ENCODE results near the gene TBX4. TPM values are rescaled to one million over a fixed set of nuclear protein-coding genes. Genes with fewer than 3 reads are reported as not detected.

TBX4 gene
- total and polyA plus RNA-seq, 2 of the 13 experiments (the other 11 are each of a cell fraction or from before 2014, with no cell fraction given): 0.11 to 1.1 TPM

- no TSS peak for BruUV-seq (replicated peaks)
- 20% methylated on average over 3 of the region's 3 CpGs for WGBS (ENCODE audit: low lambda C conversion rate)
- Histone ChIP-seq H3K36me3 (replicated peaks in 1 of 2; ENCODE audit: control insufficient read depth in 1 of 2, insufficient read depth in 2 of 2, low read length in 2 of 2) (no peaks in the 10 kb centered on the region), H4K20me1 (ENCODE audit: insufficient read depth, low read length) (no peaks in the 10 kb centered on the region), H3K27ac (ENCODE audit: extremely low read length, insufficient read depth, low read length) (no peak overlapping the region), H2AFZ (ENCODE audit: low read length) (no peak overlapping the region), H3K9me3 (ENCODE audit: low read length) (no peaks in the 10 kb centered on the region), H3K79me2 (ENCODE audit: insufficient read depth, low read length) (no peaks in the 10 kb centered on the region), H3K4me3 (replicated peaks in 1 of 3; ENCODE audit: insufficient read depth in 1 of 3, low read depth in 2 of 3, low read length in 3 of 3) (no peak overlapping the region), H3K27me3 (ENCODE audit: control insufficient read depth in 1 of 2, insufficient read depth in 2 of 2, low read length in 2 of 2) (no peaks in the 10 kb centered on the region), H3K9ac (ENCODE audit: insufficient read depth, low read depth, low read length) (no peak overlapping the region), H3K4me1 (ENCODE audit: insufficient read depth, low read length) (no peaks in the 10 kb centered on the region), H3K4me2 (ENCODE audit: low read depth, low read length) (no peak overlapping the region)
- ChIA-PET POLR2A (no interaction called here), CTCF (ENCODE audit: low intra/inter-chr PET ratio, low total read pairs) (no interaction called here)
- TF ChIP-seq RFX5 (IDR thresholded peaks at IDR 0.05; ENCODE audit: low read depth, low read length) (no peak), ZFP37 (CRISPR knock-in tag; IDR thresholded peaks at IDR 0.05; ENCODE audit: borderline replicate concordance) (no peak), ATRX (CRISPR knock-in tag; IDR thresholded peaks at IDR 0.05; ENCODE audit: borderline replicate concordance) (no peak), ZNF138 (CRISPR knock-in tag; IDR thresholded peaks at IDR 0.05; ENCODE audit: low read depth) (no peak), TCF7L2 (IDR thresholded peaks at IDR 0.05; ENCODE audit: low read depth, low read length) (no peak), ZEB1 (IDR thresholded peaks at IDR 0.05; ENCODE audit: insufficient replicate concordance, low read depth) (no peak), ZKSCAN8 (CRISPR knock-in tag; IDR thresholded peaks at IDR 0.05; ENCODE audit: borderline replicate concordance) (no peak), ATF1 (CRISPR knock-in tag; IDR thresholded peaks at IDR 0.05) (no peak), ZNF180 (CRISPR knock-in tag; IDR thresholded peaks at IDR 0.05; ENCODE audit: borderline replicate concordance, low read depth) (no peak), REPIN1 (CRISPR knock-in tag; IDR thresholded peaks at IDR 0.05; ENCODE audit: borderline replicate concordance, low read depth) (no peak)
- FAIRE-seq (no peak), DNase-seq (ENCODE audit: low spot score) (no peak), ATAC-seq (no peak)
- in situ Hi-C loops (cut with HindIII; ENCODE audit: extremely low pct_ligation_motif_present, low pct_unique_long_range_greater_than_20kb): no loop called here
- intact Hi-C loops (cut with micrococcal nuclease; ENCODE audit: unreplicated experiment): no loop called here
Observed at GRCh38 chr17:61519754-61520440, 67.7 kb downstream of the TBX4 start.

- in situ Hi-C loops (cut with HindIII; ENCODE audit: extremely low pct_ligation_motif_present, low pct_unique_long_range_greater_than_20kb) (no loop called here), intact Hi-C loops (cut with micrococcal nuclease; ENCODE audit: unreplicated experiment) (no loop called here)
- no TSS peak for BruUV-seq (replicated peaks)
- DNase-seq (ENCODE audit: low spot score): no peak
- Histone ChIP-seq H4K20me1 (ENCODE audit: insufficient read depth, low read length) (no peaks in the 10 kb centered on the region), H3K36me3 (replicated peaks in 1 of 2; ENCODE audit: control insufficient read depth in 1 of 2, insufficient read depth in 2 of 2, low read length in 2 of 2) (no peaks in the 10 kb centered on the region), H3K4me3 (replicated peaks in 1 of 3; ENCODE audit: insufficient read depth in 1 of 3, low read depth in 2 of 3, low read length in 3 of 3) (no peak overlapping the region), H3K27ac (ENCODE audit: extremely low read length, insufficient read depth, low read length) (no peak overlapping the region), H3K27me3 (ENCODE audit: control insufficient read depth in 1 of 2, insufficient read depth in 2 of 2, low read length in 2 of 2) (no peaks in the 10 kb centered on the region), H2AFZ (ENCODE audit: low read length) (no peak overlapping the region), H3K79me2 (ENCODE audit: insufficient read depth, low read length) (no peaks in the 10 kb centered on the region), H3K4me2 (ENCODE audit: low read depth, low read length) (no peak overlapping the region), H3K9me3 (ENCODE audit: low read length) (no peaks in the 10 kb centered on the region), H3K9ac (ENCODE audit: insufficient read depth, low read depth, low read length) (no peak overlapping the region), H3K4me1 (ENCODE audit: insufficient read depth, low read length) (no peaks in the 10 kb centered on the region)
- ChIA-PET POLR2A (no interaction called here), CTCF (ENCODE audit: low intra/inter-chr PET ratio, low total read pairs) (no interaction called here)
- 74% methylated on average over 3 of the region's 3 CpGs for WGBS (ENCODE audit: low lambda C conversion rate)
- no peak for ATAC-seq
- FAIRE-seq: no peak
- no peak for TF ChIP-seq ZNF333 (CRISPR knock-in tag; IDR thresholded peaks at IDR 0.05; ENCODE audit: borderline replicate concordance)
- no peak for TF ChIP-seq SP4 (CRISPR knock-in tag; IDR thresholded peaks at IDR 0.05)
- TF ChIP-seq ZZZ3 (CRISPR knock-in tag; IDR thresholded peaks at IDR 0.05; ENCODE audit: borderline replicate concordance): no peak
- TF ChIP-seq, protein P1, sequence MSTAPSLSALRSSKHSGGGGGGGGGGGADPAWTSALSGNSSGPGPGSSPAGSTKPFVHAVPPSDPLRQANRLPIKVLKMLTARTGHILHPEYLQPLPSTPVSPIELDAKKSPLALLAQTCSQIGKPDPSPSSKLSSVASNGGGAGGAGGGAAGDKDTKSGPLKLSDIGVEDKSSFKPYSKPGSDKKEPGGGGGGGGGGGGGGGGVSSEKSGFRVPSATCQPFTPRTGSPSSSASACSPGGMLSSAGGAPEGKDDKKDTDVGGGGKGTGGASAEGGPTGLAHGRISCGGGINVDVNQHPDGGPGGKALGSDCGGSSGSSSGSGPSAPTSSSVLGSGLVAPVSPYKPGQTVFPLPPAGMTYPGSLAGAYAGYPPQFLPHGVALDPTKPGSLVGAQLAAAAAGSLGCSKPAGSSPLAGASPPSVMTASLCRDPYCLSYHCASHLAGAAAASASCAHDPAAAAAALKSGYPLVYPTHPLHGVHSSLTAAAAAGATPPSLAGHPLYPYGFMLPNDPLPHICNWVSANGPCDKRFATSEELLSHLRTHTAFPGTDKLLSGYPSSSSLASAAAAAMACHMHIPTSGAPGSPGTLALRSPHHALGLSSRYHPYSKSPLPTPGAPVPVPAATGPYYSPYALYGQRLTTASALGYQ (CRISPR knock-in tag; IDR thresholded peaks at IDR 0.05): no peak
- TF ChIP-seq, protein P2, sequence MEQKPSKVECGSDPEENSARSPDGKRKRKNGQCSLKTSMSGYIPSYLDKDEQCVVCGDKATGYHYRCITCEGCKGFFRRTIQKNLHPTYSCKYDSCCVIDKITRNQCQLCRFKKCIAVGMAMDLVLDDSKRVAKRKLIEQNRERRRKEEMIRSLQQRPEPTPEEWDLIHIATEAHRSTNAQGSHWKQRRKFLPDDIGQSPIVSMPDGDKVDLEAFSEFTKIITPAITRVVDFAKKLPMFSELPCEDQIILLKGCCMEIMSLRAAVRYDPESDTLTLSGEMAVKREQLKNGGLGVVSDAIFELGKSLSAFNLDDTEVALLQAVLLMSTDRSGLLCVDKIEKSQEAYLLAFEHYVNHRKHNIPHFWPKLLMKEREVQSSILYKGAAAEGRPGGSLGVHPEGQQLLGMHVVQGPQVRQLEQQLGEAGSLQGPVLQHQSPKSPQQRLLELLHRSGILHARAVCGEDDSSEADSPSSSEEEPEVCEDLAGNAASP (CRISPR knock-in tag; IDR thresholded peaks at IDR 0.05; ENCODE audit: borderline replicate concordance): no peak
- TF ChIP-seq ZNF235 (CRISPR knock-in tag; IDR thresholded peaks at IDR 0.05; ENCODE audit: borderline replicate concordance): no peak
- TF ChIP-seq SKI (IDR thresholded peaks at IDR 0.05; ENCODE audit: partially characterized antibody): no peak
Observed at GRCh38 chr17:61520897-61521296, 68.7 kb downstream of the TBX4 start.

Measured in HepG2 (cell line).